GM21515 (cell line): ENCODE results near the gene KCTD2.
A peak's percentile ranks its signal among the peaks of the same experiment; 100 is the strongest.
"Not testable (repeated sequence)": the region's sequence is repeated elsewhere in the genome, so short reads cannot be mapped to it uniquely, and the experiment has no call there.

Experiments
- ATAC-seq: cut with Tn5 transposase; IDR thresholded peaks from one replicate; pipeline ENCODE4 v1.9.1; 2021; ENCODE audit not compliant: unreplicated experiment

The KCTD2 gene, protein sequence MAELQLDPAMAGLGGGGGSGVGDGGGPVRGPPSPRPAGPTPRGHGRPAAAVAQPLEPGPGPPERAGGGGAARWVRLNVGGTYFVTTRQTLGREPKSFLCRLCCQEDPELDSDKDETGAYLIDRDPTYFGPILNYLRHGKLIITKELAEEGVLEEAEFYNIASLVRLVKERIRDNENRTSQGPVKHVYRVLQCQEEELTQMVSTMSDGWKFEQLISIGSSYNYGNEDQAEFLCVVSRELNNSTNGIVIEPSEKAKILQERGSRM

DNA sequence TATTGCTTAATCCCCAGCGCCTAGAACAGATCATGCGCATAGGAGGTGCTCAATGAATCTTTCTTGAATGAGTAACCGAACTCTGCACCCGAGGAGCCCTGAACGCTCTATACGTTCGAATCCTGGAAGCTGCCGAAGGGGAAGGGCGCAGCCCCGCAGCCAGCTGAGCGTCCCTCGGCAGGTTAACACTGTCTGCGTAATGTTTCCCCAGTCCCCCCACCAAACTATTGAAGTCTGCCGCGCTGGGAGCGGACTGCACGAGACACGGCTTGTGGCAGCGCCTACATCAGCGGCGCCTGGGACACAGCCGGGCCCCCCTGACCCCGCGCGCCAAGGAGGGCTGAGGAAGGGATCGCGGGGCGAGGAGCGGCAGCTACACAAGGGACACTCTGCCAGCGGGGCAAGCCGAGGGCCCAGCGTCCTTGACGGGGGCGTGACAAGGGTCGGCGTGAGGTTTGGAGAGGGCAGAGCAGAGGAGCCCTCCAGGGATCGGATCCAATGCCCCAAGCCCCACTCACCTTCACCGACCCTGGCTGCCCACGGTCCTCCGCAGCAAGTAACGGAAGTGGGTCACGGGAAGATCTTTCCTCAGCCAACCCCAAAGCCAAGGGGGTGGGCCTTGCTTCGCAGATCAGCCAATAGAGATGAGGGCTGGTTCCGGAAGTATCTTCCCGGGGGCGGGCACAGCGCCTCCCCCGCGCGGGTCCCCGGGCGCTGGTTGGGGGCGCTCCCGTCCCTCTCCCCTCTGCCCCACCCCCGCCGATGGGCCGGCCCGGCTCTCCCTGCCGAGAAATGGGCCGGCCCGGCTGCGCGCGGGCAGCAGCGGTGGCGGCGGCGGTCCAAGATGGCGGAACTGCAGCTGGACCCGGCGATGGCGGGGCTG is at the start of gene KCTD2, which contains the start of gene ATP5PD:
KCTD2 (plus strand) TSS at position 819 of the 883 bp plus-strand sequence; CDS start at position 845, 26 bp downstream.
ATP5PD (minus strand) TSS at position 563 of the 883 bp plus-strand sequence. CDS start 4,319 bp downstream, outside the sequence.
- ATAC-seq: peak; percentile 86

DNA sequence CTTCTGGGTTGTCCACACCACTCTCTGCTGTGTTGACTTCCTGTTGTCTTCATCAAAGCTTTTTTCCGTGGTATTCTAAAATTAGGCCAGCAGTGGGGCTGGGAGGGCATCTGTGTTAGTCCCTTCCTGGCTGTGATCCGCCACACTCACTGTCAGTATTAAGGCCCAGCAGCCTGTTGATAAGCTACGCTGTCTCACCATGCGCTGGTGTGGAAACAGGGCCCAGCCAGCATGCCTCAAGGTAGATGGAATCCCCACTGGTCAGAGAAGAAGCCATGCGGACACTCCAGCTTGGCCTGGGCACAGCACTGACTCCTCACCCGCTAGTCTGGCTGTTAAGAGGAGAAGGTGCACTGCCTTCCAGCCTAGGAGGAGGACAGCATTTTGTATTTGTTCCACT is 48.2 kb upstream of the KCTD2 start:
- no peak for ATAC-seq

DNA sequence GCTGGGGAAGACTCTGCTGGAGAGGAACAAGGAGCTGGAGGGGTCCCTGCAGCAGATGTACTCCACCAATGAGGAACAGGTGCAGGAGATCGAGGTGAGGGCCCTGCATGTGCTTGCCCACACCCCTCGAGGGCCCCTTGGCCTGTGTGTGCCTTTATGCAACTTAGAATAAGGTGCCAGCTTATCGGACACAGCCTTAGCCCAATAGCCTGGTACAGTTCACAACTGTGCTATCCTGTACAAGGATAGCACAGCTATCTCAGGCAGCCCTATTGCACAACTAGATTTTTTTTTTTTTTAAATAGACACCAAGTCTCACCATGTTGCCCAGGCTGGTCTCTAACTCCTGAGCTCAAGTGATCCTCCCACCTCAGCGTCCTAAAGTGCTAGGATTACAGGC is 47.5 kb upstream of the KCTD2 start:
- no peak for ATAC-seq

DNA sequence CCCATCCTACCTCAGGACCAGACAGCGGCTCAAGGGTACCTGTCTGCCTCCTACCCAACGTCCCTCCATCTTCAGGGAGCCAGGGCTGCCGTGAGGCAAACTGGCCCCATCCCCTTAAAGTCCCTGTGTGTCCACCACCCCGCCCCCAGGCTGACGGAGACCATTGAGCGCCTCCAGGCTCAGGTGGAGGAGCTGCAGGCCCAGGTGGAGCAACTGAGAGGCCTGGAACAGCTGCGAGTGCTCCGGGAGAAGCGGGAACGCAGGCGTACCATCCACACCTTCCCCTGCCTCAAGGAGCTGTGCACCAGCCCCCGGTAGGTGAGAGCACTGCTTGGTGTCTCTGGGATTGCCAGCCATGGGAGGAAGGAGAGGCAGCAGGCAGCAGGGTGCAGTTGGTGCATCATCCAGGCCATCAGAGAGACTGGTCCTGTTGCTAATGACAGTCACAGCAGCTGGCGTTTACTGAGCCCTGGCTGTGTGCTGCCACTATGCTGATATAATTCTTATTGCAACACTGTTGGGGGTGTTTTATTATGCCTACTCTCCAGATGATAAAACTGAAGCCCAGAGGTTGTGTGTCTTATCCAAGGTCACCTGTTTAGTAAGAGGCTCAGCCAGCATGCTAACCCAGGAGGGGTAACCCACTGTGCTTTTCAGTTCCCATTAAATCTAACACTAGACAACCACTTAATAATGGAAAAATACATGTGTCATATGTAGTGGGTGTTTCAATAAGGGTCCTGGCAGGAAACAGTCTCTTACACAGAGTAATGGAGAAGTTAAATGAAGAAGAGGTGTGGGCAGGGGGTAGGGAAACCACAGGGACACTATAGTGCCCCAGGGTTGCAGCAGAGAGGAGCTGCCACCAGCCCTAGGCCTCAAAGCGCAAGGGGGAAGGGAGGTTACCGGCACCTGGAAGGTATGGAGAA is 44.8 kb upstream of the KCTD2 start:
- no peak for ATAC-seq

DNA sequence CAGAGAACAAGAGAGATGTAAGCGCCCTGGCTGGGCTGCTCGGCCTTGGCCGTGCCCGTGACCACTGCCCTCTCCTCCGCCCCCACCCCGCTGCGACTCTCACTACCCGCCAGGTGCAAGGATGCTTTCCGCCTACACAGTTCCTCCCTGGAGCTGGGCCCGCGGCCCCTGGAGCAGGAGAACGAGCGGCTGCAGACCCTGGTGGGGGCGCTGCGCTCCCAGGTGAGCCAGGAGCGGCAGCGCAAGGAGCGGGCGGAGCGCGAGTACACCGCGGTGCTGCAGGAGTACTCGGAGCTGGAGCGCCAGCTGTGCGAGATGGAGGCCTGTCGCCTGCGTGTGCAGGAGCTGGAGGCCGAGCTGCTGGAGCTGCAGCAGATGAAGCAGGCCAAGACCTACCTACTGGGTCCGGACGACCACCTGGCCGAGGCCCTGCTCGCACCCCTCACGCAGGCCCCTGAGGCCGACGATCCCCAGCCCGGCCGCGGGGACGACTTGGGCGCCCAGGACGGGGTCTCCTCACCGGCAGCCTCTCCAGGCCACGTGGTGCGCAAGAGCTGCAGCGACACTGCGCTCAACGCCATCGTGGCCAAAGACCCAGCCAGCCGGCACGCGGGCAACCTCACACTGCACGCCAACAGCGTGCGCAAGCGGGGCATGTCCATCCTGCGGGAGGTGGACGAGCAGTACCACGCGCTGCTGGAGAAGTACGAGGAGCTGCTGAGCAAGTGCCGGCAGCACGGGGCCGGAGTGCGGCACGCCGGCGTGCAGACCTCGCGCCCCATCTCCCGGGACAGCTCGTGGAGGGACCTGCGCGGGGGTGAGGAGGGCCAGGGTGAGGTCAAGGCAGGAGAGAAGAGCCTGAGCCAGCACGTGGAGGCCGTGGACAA is 43.7 kb upstream of the KCTD2 start:
- ATAC-seq: no peak

DNA sequence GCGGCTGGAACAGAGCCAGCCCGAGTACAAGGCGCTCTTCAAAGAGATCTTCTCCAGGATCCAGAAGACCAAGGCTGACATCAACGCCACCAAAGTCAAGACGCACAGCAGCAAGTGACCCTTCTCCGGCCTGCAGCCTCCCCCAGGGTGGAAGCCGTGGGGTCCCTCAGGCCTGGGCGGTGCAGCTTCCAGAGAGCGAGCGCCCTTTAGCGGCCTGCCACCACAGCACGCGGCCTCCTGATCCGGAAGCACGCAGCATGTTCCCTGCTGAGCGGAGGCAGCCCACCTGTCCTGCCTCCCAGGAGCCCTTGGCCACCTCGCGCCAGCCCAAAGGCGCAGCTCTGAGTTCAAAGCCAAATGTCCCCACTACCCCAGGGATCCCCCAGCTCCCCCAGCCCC is 43.1 kb upstream of the KCTD2 start:
- ATAC-seq: no peak

DNA sequence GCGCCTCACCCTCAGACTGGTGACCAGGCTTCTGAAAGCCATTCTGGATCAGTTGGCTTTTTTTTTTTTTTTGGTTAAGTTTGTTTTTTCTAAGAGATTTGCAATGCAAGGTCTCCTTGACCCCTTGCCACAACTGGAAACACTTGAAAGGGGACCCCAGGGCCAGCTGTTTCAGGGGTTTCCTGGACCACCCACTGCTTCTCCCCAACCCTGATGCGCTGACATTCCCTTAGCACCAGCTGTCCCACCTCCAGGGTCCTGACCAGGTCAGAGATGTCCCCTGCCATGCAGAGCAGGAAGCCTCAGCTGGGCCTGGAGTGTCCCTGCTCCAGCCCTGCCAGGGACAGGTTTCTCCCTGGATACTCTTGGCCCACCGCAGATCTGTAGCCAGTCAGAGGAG is 42.7 kb upstream of the KCTD2 start:
- no peak for ATAC-seq

DNA sequence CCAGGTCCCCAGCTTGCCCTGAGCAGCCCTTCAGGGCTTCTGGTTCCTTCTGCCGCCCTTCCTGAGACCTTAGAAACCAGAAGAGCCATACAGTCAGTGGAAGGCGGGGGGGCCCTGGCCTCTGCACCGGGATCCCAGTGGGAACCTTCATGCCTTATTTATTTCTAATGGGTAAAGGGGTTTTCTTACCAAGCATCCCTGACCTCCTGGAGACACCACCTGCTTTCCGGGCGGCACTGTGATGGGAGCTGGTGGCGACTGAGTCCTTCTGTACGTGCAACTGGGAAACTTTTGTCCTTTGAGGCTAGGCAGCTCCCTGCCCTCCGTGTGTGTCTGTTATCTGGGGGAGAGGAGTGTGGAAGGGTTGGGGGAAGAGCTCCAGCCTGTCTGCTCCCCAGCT is 41.7 kb upstream of the KCTD2 start:
- ATAC-seq: no peak

DNA sequence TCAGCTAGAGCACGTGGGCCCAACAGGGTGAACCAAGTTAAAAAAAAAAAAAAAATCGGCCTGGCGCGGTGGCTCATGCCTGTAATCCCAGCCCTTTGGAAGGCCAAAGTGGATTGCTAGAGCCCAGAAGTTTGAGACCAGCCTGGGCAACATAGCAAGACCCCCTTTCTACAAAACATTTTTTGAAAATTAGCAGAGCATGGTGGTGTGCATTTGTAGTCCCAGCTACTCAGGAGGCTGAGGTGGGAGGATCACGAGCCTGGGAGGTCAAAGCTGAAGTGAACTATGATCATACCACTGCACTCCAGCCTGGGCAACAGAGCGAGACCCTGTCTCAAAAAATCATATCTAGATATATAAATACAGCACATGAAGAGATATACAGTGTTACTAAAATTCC is 40.9 kb upstream of the KCTD2 start:
- not testable (repeated sequence) for ATAC-seq

DNA sequence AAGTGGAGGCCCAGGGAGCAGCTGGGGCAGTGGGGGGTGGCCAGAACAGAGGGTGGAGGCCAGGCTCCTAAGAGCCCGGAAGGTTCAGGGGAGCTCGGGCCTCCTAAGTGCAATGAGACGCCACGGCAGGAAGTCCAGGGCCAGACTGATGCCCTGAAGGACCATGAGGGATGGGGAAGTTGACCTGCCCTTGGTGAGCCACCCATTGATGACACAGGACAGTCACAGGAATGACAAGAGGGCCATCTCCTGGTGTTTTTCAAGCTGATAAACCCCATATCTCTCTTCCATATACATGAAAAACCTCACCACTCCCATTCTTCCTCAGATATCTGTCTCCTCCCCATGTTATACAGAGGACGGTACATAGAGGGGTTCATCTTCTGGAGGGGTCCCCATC is 40.4 kb upstream of the KCTD2 start:
- no peak for ATAC-seq

DNA sequence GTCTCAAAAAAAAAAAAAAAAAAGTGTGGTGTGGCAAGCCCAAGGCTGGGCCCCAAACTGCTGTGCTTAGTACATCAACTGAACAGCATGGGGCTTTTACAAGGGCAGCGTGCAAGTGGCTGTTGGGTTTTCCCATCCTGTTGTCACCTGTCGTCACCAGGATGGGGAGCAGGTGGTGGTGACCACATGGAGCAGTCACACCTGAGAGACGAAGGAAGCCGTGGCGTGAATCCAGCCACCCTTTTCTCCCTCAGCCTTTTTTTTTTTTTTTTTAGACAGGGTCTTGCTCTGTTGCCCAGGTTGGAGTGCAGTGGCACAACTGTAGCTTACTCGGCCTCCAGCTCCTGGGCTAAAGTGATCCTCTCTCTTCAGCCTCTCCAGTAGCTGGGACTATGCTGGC is 38.7 kb upstream of the KCTD2 start:
- ATAC-seq: no peak

DNA sequence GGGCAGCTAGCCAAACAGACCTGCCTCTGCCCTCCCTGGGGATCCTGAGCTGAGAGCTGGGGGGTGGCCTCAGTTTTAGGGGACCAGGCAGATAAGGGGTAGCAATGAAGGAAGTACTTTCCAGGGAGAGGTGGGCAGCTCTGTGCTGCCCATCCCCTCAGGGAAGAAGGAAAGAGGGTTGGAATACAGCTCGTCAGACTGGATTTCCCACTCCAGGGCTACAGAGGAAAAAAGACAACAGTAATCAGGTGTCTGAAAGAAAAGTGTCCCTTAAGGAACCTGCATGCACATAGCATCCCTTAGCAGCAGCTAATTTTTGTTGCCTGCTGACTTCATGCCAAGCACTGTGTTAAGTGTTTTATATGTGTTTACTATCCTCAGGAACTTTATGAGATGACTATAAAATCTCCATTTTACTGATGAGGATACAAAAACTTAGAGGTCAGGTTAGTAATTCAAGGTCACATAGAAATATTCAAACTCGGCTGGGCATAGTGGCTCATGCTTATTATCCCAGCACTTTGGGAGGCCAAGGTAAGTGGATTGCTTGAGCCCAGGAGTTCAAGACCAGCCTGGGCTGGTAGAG is 37.8 kb upstream of the KCTD2 start:
- ATAC-seq: no peak

DNA sequence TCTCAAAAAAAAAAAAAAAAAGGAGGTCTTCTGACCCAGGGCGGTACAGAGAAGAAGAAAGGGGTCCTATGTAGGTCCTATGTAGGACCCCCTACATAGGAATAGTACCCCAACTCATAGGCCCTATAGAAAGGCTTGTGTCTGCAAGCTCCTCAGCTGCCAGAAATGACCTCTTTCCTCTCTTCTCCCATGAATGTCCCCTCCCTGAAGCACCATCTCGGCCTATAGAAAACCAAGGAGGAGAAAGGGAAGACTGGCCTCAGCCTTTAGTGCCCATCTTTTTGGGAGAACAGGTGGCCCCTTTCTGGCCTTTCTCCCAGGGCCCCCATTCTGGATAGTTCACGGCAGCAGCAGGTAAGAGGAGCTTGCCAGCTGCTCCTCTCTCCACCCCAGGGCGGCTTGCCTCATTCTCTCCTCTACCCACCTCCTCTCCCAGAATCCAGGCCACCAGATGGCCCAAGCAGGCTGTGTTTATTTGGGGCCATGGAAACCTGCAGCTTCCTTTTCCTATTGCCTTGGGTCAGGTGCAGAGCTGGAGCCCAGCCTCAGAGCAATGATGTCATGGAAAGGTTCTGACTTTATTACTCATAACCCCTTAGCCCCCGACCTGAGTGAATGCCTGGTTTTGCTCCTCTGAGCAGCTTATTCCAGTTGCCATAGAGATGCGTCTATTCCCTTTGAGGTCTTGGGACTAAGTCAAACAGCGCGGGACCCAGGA is 36.2 kb upstream of the KCTD2 start:
- no peak for ATAC-seq

DNA sequence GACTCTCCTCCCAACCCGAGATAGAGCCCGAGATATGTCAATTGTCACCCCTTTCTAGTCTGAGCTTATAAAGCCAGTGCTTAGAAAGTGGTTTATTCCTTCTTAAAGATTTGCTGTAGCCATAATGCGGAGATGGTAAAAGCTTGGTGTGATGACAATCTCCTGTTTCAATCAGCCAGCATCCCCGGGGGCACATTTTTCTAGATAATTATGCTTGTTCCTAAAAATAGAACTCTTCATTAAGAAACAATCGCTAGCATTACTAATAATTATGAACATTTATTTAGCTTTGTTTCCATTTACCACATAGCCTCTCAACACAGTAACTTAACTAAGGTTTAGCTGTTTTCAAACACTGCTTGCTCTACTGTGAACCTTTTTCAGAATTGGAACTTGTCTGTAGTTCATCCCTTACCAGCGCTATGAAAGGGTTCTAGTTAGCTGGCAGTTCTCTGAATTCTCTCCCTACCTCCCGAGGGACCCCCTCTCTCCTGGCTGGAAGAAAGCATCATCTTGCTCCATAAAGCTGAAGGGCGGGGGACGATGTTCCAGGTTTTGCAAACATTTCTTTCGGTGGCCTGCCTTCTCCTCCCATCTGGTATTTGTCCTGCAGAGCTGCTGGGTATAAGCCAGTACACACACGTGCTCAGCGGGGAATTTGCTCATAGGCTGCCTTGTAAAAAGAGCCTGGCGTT is 35.5 kb upstream of the KCTD2 start:
- ATAC-seq: no peak

DNA sequence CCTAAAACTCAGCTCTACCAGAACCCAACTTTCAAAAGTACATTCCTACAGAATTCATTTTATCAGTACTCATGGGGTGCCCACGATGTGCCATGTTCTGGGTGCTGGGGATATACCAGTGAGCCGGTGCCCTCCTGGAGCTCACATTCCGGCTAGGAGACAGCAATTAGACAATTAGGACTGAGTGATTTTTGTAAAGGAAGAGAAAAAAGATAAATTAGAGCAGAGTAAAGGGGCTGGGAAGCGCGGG is 35.0 kb upstream of the KCTD2 start:
- no peak for ATAC-seq

DNA sequence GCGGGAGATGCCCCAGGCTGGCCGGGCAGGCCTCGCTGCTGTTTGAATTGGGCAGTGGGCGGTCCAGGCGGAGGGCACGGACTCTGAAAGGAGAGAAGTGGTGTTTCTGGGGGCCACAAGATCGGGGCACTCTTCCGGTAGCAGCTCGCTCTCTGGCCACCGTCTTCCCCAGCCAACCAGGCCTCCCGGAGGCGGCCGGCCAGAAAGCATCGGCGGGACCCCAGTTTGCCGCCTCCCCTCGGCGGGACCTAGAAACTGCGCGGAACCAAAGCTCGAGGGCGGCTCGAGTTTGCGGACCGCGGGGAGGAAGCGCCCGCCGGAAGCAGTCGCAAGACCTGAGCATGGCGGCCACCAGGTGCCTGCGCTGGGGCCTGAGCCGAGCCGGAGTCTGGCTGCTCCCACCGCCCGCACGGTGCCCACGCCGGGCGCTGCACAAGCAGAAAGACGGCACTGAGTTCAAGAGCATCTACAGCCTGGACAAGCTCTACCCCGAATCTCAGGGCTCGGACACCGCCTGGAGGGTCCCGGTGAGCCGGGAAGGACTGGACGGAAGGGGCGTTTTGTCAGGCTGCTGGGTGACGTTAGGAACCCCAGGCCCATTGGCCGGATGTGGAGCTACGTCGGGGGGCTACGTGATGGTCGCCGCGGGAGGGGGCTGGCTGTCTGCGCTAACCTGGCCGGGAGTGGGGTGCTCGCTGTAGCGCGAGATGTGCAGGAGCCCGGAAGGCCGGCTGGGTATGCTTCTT is 34.5 kb upstream of the KCTD2 start, which contains the start of gene MRPL58:
MRPL58 (plus strand) TSS at position 325 of the 746 bp plus-strand sequence; CDS start at position 342, 17 bp downstream.
- ATAC-seq: peak; percentile 85

DNA sequence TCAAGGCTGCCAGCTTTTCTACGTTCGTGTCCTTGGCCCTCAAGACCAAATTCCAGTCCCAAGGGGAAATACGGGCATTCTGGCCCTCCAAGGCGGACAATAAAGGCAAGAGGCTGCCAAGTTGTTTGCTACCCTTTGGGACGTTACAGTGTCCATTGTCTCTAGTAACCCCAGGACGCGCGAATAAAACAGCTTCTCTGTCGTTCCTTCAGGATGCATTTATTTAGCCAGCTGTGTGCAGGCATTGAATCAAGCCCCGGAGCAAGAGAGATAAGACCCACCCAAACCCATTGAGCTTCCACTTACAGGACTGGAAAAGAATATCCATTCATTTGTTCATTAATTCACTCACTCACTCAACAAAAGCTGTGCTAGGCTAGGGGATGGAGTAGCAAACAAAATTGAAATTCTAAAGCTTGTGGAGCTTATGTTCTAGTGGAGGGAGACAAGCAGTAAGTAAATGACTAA is 33.9 kb upstream of the KCTD2 start:
- ATAC-seq: peak; percentile 13

DNA sequence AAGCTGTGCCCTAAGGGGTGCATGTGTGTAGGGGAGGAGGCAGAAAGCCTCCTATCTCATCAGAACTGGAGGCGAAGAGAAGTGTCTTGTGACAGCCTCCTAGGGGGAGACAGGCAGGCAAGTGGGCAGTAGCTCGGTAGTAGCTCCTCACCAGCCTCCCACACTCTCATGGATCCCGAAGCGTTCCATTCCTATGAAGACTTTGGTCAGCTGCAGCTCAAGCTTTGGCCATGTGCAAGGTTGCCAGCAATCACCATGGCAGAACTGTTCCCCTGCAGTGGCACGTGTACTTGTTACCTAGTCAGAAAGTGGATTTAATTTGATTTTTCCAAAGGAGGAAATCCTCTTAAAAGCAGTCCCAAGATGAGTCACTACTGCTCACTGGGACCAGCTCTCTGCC is 27.9 kb upstream of the KCTD2 start:
- ATAC-seq: no peak
